Uterus (tissue), 2 donors: ENCODE results near the gene DDX56.

Experiments
- CTCF ChIP-seq, 4 experiments: fragments of 200-600 bp in 2 of 4; fragments of 450-650 bp in 2 of 4; sonication (generic) in 2 of 4; IDR thresholded peaks; one replicate each; pipeline ENCODE4 v1.5.1; 2016 to 2019; ENCODE audit warnings: antibody characterized with exemption in 4 of 4, mild to moderate bottlenecking in 2 of 4, moderate library complexity in 1 of 4
- POLR2A ChIP-seq, 2 donors: fragments of 450-650 bp; IDR thresholded peaks; one replicate each; pipeline ENCODE4 v1.6.1; 2016; ENCODE audit warnings: antibody characterized with exemption in 2 of 2, mild to moderate bottlenecking in 1 of 2, moderate library complexity in 1 of 2

GRCh38 chr7:44609829-44610228, 36.1 kb upstream of the DDX56 start:
- TF ChIP-seq CTCF (IDR thresholded peaks at IDR 0.05) (no peak), POLR2A (IDR thresholded peaks at IDR 0.05) (no peak)
